Measurements from ENCODE around the gene HTR3D.

DNA sequence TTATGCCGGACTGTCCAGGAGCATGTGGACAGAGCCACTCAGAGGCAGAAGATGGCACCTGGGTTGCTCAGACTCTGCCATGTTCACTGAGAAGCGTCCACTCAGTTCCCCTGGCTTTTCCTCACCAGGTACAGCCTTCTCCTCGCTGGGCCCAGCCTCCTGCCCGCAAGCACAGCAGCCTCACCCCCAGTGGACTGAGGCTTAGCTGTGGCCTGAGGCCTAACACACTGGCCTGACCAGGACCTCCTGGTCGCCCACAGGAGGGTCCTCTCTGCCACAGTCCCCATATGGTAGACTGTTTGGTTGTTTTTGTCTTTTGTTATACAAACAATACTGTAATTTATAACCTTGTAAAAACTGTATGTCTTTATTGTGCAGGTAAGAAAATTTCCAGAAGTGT lies 36.8 kb downstream of the HTR3D start:
- TF ChIP-seq EZH2 (IDR thresholded peaks at IDR 0.05; ENCODE audit: low read length), result no peak
- TF ChIP-seq, protein P1, sequence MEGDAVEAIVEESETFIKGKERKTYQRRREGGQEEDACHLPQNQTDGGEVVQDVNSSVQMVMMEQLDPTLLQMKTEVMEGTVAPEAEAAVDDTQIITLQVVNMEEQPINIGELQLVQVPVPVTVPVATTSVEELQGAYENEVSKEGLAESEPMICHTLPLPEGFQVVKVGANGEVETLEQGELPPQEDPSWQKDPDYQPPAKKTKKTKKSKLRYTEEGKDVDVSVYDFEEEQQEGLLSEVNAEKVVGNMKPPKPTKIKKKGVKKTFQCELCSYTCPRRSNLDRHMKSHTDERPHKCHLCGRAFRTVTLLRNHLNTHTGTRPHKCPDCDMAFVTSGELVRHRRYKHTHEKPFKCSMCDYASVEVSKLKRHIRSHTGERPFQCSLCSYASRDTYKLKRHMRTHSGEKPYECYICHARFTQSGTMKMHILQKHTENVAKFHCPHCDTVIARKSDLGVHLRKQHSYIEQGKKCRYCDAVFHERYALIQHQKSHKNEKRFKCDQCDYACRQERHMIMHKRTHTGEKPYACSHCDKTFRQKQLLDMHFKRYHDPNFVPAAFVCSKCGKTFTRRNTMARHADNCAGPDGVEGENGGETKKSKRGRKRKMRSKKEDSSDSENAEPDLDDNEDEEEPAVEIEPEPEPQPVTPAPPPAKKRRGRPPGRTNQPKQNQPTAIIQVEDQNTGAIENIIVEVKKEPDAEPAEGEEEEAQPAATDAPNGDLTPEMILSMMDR (optimal IDR thresholded peaks at IDR 0.05 in 1 of 3, IDR thresholded peaks at IDR 0.05 in 1 of 3, conservative IDR thresholded peaks at IDR 0.05 in 1 of 3; ENCODE audit: extremely low read depth in 1 of 3, insufficient read depth in 2 of 3, low read length in 3 of 3), result no peak

Measured in keratinocyte (primary cell).